ENCODE measurements around the gene IGSF3.
"Not testable (repeated sequence)": the region's sequence is repeated elsewhere in the genome, so short reads cannot be mapped to it uniquely, and the experiment has no call there.

DNA sequence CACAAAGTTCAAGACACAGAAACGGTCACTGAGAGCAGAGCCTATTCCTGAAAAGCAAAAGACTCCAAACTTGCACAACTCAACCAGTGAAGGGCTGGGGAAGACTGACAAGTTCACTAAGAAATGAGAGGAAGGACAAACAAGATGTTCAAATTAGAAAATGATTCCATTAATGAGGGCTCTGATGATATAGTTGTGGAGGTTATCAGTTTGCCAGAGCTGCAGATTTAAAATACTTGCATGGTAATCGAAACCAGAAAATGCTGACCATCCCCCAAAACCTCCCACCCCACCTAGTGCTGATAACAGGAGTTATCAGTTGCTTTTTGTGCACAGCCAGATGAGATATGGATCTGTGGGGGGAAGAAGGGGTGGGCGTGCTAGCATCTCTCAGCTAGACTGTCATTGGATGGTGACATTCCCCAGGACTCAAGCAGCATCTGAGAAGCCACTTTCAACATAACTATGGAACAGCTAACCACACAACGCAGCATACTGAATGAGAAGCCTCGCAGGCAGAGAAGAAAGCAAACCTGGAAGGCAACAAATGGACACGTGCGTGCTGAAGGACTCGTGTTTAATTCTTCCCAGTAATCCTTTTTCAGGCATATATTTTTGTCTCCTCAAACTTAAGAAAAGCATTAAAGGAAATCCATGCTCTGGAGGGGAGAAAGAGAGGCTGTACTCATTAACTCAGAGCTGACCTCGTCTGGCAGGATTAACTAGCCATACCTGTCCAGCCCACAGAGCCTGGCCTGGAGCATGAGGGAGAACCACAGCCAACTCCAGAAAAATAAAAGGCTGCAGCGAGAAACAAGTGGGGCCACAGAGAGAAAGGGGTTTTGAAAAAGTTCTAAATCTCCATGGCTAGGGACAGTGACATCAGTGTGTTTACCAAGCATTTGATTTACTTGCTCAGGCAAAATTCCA is 35.3 kb downstream of the IGSF3 start:
- TF ChIP-seq, protein P1, sequence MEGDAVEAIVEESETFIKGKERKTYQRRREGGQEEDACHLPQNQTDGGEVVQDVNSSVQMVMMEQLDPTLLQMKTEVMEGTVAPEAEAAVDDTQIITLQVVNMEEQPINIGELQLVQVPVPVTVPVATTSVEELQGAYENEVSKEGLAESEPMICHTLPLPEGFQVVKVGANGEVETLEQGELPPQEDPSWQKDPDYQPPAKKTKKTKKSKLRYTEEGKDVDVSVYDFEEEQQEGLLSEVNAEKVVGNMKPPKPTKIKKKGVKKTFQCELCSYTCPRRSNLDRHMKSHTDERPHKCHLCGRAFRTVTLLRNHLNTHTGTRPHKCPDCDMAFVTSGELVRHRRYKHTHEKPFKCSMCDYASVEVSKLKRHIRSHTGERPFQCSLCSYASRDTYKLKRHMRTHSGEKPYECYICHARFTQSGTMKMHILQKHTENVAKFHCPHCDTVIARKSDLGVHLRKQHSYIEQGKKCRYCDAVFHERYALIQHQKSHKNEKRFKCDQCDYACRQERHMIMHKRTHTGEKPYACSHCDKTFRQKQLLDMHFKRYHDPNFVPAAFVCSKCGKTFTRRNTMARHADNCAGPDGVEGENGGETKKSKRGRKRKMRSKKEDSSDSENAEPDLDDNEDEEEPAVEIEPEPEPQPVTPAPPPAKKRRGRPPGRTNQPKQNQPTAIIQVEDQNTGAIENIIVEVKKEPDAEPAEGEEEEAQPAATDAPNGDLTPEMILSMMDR (IDR thresholded peaks at IDR 0.05): not testable (repeated sequence)
- not testable (repeated sequence) for TF ChIP-seq EP300 (IDR thresholded peaks at IDR 0.05)

Data from sigmoid colon (tissue), 4 donors.